ENCODE measurements around the gene BEST4.

DNA sequence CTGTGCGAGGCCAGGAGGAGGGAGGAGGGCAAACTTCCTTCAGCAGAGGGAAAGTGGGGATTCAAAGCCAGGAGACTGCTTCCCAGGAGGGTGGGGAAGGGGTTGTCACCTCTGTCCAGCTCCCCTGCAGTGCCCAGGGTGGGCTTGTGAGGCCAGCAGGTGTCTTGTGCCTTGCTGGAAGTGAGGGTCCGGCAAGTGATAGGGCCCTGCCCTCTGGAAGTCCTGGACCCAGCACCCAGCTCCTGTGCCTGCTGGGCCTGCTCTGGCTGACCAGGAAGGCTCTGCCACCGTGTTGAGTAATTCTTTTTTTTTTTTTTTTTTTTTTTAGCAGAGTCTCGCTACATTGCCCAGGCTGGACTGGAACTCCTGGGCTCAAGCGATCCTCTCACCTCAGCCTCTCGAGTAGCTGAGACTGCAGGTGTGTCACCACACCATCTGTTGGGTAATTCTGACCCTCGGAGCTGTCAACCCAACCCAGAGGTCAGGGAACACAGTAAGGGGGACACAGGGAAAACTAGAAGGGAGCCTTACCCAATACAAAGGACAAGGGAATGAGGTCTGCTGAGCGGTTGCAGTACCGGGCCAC is 1.0 kb downstream of the BEST4 start:
- no peak for TF ChIP-seq GATA2 (IDR thresholded peaks at IDR 0.05; ENCODE audit: low read depth, low read length)
- TF ChIP-seq GATA3 (IDR thresholded peaks at IDR 0.05; ENCODE audit: low read depth, low read length) = no peak
